HG03039 (cell line): ENCODE results near the gene ETFA.
"Not testable (repeated sequence)": the region's sequence is repeated elsewhere in the genome, so short reads cannot be mapped to it uniquely, and the experiment has no call there.

Experiments used
- ATAC-seq: cut with Tn5 transposase; IDR thresholded peaks from one replicate; pipeline ENCODE4 v1.9.1; 2021; ENCODE audit warnings: mild to moderate bottlenecking, moderate library complexity; ENCODE audit not compliant: unreplicated experiment

Gene ETFA

GRCh38 chr15:76282465-76282864, 28.8 kb downstream of the ETFA start:
- no peak for ATAC-seq

- no peak for ATAC-seq
Observed at GRCh38 chr15:76278651-76279050, 32.6 kb downstream of the ETFA start.

- no peak for ATAC-seq
Observed at GRCh38 chr15:76274821-76275220, 36.4 kb downstream of the ETFA start.

- ATAC-seq, result no peak
Observed at GRCh38 chr15:76274226-76274625, 37.0 kb downstream of the ETFA start.

- no peak for ATAC-seq
Observed at GRCh38 chr15:76270876-76271275, 40.4 kb downstream of the ETFA start.

DNA sequence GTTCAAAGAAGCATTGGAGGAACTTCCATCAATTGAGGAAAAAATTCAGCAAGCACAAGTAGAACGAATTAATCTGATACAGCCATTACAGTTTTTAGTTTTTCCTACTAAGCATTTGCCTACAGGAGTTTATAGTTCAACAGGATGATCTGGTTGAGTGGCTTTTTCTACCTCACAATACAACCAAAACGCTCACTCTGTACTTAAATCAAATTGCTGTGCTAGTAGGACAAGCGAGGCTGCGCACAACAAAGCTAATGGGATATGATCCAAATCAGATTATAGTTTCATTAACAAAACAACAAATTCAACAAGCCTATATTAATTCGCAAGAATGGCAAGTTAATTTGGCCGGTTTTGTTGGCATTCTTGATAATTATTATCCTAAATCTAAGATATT, 44.2 kb downstream of the ETFA start:
- ATAC-seq, result no peak

DNA sequence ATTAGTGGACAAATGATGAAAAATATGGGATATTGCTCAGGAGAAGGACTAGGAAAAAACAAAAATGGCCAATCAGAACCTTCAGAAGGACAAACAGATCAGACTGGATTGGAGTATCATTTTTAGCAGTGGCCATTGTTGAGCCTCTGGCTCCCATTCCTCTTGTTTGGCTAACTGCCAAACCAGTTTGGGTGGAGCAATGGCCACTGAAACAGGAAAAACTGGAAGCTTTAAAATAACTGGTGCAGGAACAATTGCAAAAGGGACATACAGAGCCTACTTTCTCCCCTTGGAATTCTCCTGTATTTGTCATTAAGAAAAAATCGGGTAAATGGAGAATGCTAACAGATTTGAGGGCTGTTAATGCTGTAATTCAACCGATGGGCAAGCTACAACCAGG, 45.5 kb downstream of the ETFA start:
- not testable (repeated sequence) for ATAC-seq

GRCh38 chr15:76260246-76260938, 50.9 kb downstream of the ETFA start:
- no peak for ATAC-seq

GRCh38 chr15:76259392-76259791, 51.9 kb downstream of the ETFA start:
- ATAC-seq, result no peak

DNA sequence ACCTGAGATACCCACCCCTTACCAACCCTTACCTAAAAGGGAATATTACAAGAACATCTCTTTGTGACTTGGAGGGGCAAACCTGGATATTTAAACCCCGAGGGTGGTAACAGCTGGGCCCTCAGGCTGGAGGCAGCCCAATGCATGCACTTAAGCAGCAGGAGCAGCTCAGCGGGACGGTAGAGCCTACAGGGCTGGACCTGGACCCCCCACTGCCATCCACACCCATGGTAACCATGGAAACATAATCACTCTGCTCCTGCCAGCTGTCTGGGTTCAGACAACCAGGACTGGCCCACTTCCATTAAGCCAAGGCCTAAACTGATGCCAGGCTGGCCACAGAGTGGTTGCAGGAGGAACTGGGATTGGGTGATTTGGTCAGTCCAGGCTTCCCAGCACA, 52.8 kb downstream of the ETFA start:
- no peak for ATAC-seq

DNA sequence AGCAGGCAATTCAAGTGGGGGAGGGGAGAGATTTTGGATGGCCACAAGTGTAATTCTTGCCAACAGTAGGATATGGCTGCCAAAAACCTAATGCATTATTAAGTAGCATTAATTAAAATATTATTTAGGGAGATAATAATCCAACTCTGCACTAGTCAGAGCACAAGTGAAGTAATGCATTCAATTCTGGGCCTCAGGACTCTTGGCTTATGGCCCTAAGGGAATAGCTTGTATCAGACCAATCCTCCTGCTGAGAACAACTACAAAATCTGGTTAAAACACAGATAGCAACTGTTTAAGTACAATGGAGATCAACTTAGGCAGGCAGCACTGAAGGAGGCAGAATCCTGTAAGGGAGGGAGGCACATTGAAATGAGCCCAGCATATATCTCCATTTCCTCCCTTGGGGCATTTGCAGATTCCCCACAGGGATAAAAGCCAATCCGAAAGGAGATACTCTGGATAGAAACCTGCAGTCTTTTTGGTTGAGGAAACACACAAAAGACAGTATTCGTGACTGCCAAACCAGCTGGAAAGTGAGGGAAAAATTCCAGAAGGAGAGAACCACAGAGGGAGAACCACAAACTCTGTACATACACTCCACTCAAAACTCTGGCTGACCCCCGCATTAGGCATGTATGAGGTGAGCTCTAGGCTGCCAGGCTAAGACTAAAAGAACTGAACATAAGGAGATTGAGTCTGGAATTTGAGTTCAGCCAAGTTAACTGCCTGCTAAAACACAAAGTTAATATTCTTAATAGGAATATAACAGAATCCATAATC, 57.4 kb downstream of the ETFA start:
- ATAC-seq, result no peak

DNA sequence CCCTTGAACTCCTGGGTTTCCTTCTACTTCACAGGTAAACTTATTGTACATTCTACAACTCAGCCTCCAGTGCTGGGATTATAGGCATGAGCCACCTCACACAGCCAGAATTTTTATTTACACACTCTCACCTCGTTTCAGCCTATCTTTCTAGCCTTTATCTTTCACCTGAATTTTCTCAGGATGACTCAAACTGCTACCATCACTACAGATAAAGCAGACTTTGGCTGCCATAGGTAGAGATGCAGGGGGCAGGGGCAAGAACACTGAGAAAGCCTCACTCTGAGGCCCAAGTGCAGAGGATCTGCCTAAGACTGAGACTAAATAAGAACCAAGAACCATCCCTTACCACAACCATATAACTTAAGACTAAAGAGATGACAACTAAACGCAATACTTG, 59.0 kb downstream of the ETFA start:
- no peak for ATAC-seq

GRCh38 chr15:76251717-76252116, 59.6 kb downstream of the ETFA start:
- no peak for ATAC-seq

DNA sequence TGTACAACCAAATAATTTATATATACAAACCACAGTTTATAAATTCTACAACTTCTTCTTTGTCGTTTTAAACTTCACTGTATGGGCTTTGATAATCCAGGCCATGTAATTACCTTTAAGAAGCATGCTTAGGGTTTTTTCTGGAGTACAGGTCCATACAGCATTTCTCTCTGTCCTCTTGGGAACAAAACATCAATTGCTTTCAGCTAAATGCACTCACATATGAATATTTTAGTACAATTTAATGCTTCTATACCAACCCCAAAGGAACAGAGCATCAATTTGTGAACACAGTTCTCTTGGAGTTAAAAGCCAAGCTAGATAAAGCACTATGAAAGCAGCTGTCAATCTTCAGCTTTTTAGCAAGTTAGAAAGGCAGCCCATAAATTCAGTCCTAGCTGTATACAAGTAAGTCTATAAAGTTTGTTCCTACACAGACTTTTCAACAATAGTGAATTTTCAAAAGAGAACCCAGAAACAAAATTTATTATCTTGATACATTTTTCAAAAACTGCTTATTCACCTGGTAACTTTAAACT, 66.1 kb downstream of the ETFA start:
- ATAC-seq, result no peak

GRCh38 chr15:76239786-76240185, 71.5 kb downstream of the ETFA start:
- no peak for ATAC-seq

- ATAC-seq, result no peak
Observed at GRCh38 chr15:76236350-76236749, 74.9 kb downstream of the ETFA start.

DNA sequence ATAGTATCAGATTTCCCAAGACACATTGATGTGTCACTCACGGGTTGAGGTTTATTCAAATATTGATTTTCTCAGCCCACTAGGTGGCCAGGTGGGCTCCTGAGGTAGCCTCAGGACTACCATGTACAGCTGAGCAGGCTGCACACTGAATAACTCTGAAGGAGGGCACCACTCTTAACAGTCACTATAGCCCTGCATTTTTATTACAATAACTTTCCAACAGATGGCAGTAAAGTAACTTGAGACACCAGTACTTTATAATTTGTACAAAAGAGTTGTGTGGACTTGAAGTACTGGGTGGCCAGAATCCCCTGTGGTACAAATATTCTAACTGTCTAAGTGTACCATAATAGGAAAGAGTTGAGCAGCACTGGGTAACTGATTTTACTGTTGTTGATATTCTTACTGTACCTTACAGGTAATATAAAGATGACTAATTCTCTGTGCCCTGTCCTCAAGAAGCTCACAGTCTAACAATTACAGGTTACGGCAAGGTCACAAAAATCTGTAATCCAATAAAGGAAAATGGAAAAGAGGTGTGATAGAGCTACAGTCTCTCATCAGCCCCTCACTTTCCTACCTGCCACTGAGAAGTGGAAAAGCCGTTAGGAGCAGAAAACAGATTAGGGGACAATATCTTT, 76.0 kb downstream of the ETFA start:
- ATAC-seq, result no peak

- ATAC-seq, result no peak
Observed at GRCh38 chr15:76234337-76234889, 76.9 kb downstream of the ETFA start.

DNA sequence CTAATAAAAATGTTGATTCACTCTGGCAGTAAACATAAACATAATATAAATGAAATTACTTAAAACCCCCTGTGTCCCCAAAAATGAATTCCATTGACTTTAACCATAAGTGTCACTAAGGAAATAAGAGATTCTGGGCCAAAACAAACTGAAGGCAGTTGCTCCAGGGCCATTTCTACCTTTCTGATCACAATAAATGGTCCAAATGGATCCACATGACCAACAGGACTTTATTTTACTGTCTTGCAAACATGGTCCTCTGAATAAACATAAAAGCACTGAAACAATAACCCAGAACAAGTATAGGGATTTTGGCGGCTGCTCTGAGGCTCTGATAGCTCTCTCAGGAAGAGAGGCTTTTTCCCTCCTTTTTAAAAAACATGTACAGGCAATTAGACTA, 77.3 kb downstream of the ETFA start:
- ATAC-seq, result no peak

DNA sequence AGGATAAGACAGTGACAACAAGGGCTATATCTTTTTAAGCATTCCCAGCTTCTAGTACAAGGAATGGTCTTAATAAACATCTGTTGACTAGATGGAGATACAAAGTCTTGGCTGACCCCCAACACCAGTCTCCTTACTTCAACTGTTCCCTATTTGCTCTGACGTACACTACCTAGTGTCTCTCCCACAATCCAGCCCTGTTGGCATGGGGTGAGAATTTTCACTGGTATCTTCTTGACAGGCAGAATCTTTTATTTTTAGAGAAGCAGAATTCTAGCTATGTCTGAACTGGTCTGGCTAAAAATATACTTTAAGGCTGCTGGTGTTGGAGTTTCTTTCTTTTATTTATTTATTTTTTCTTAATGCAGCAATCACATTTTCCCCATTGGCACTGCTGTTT, 82.0 kb downstream of the ETFA start:
- ATAC-seq, result no peak

DNA sequence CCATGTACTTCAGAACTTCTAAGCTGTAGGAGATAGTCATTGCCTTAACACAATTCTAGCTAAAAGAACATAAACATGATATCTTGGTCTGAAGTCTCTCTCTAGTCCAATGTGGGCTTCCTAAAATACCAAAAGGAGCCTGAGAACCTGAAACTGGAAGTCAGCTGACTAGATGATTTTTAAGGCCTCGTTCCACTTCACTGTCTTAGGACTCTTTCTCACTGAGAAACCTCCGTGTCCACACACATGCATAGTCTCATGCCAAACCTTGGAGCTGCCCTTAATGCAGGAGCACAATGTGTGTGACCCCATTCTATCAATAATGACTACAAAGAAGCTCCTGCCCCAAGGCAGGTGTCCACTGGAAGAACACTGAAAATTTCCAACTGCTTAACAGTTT, 87.7 kb downstream of the ETFA start:
- no peak for ATAC-seq

DNA sequence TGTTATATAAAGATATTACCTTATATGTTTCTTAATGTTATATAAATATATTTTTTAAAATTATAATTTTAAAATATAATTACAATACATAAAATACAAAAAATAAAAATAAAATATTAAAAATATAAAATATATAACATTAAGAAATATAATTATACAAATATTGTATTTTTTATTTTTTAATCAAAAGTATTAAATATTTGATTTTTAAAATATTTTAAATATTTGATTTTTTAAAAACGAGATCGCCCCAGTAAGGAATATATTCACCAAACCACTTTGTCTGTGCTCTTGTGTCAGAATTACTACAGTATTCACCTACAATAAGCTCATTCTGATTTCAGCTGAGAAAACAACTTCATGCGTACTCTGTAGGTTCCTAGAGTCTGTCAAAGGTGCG, 89.1 kb downstream of the ETFA start:
- ATAC-seq, result no peak
